ENCODE measurements around the gene SUCLG1.

SUCLG1 gene

GRCh38 chr2:84427235-84428138 is 31.6 kb downstream of the SUCLG1 start (continued):
- TF ChIP-seq OVOL3 (tag by site-specific recombination; IDR thresholded peaks at IDR 0.05): no peak
- TF ChIP-seq AEBP2 (tag by site-specific recombination; IDR thresholded peaks at IDR 0.05; ENCODE audit: borderline replicate concordance): no peak
- no peak for TF ChIP-seq ZNF596 (tag by site-specific recombination; IDR thresholded peaks at IDR 0.05)
- no peak for TF ChIP-seq ZNF580 (tag by site-specific recombination; IDR thresholded peaks at IDR 0.05)
- no peak for TF ChIP-seq KLF9 (tag by site-specific recombination; IDR thresholded peaks at IDR 0.05; ENCODE audit: low read depth)
- no peak for TF ChIP-seq ZNF555 (tag by site-specific recombination; conservative IDR thresholded peaks at IDR 0.05)
- TF ChIP-seq, protein P1, sequence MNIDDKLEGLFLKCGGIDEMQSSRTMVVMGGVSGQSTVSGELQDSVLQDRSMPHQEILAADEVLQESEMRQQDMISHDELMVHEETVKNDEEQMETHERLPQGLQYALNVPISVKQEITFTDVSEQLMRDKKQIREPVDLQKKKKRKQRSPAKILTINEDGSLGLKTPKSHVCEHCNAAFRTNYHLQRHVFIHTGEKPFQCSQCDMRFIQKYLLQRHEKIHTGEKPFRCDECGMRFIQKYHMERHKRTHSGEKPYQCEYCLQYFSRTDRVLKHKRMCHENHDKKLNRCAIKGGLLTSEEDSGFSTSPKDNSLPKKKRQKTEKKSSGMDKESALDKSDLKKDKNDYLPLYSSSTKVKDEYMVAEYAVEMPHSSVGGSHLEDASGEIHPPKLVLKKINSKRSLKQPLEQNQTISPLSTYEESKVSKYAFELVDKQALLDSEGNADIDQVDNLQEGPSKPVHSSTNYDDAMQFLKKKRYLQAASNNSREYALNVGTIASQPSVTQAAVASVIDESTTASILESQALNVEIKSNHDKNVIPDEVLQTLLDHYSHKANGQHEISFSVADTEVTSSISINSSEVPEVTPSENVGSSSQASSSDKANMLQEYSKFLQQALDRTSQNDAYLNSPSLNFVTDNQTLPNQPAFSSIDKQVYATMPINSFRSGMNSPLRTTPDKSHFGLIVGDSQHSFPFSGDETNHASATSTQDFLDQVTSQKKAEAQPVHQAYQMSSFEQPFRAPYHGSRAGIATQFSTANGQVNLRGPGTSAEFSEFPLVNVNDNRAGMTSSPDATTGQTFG (tag by site-specific recombination; IDR thresholded peaks at IDR 0.05; ENCODE audit: borderline replicate concordance): no peak

- CTCF ChIA-PET: interaction anchor here (1.1 kb wide), 1 partner anchor 111 kb away, joined by 3 read pairs; no protein-coding TSS in a partner anchor
- no peak overlapping the region for H3K4me3 ChIP-seq (ENCODE audit: low read depth, low read length)
- POLR2A ChIA-PET: no interaction called here
- no peak overlapping the region for H3K27ac ChIP-seq (ENCODE audit: extremely low read depth, low read depth, low read length)
- no peaks in the 10 kb centered on the region for H3K4me1 ChIP-seq (ENCODE audit: control insufficient read depth, insufficient read depth, low read length)
- H3K36me3 ChIP-seq (ENCODE audit: control insufficient read depth in 2 of 2, insufficient read depth in 1 of 2, low read length in 2 of 2): peaks cover 21 to 65% of the 10 kb centered on the region in 2 experiments
- TF ChIP-seq ZNF654 (tag by site-specific recombination; IDR thresholded peaks at IDR 0.05; ENCODE audit: low read depth) (no peak), RBAK (tag by site-specific recombination; IDR thresholded peaks at IDR 0.05) (no peak), ZNF362 (tag by site-specific recombination; IDR thresholded peaks at IDR 0.05) (no peak), ZNF792 (tag by site-specific recombination; IDR thresholded peaks at IDR 0.05) (no peak)
- no peaks in the 10 kb centered on the region for H3K9me3 ChIP-seq (ENCODE audit: control insufficient read depth, insufficient read depth, low read depth, low read length)
These were observed 33.8 kb downstream of the SUCLG1 start for GRCh38 chr2:84425310-84425709.

- Histone ChIP-seq H3K4me3 (ENCODE audit: low read depth, low read length) (no peak overlapping the region), H3K27ac (ENCODE audit: extremely low read depth, low read depth, low read length) (no peak overlapping the region), H3K9me3 (ENCODE audit: control insufficient read depth, insufficient read depth, low read depth, low read length) (no peaks in the 10 kb centered on the region), H3K4me1 (ENCODE audit: control insufficient read depth, insufficient read depth, low read length) (no peaks in the 10 kb centered on the region), H3K36me3 (ENCODE audit: control insufficient read depth in 2 of 2, insufficient read depth in 1 of 2, low read length in 2 of 2) (peaks cover 14 to 54% of the 10 kb centered on the region in 2 experiments)
- ChIA-PET CTCF (interaction anchor here (0.6 to 1.1 kb wide), 8 partner anchors 11 to 466 kb away, joined by 3 to 4 read pairs (median 3); no protein-coding TSS in a partner anchor), POLR2A (no interaction called here)
- TF ChIP-seq PRDM4 (tag by site-specific recombination; IDR thresholded peaks at IDR 0.05) (no peak), ZNF654 (tag by site-specific recombination; IDR thresholded peaks at IDR 0.05; ENCODE audit: low read depth) (peak; percentile 48)
- TF ChIP-seq, protein P2, sequence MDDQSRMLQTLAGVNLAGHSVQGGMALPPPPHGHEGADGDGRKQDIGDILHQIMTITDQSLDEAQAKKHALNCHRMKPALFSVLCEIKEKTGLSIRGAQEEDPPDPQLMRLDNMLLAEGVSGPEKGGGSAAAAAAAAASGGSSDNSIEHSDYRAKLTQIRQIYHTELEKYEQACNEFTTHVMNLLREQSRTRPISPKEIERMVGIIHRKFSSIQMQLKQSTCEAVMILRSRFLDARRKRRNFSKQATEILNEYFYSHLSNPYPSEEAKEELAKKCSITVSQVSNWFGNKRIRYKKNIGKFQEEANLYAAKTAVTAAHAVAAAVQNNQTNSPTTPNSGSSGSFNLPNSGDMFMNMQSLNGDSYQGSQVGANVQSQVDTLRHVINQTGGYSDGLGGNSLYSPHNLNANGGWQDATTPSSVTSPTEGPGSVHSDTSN (CRISPR knock-in tag; IDR thresholded peaks at IDR 0.05): no peak
These were observed 34.9 kb downstream of the SUCLG1 start for GRCh38 chr2:84424152-84424551.

Measured in HEK293 (cell line).